Upper lobe of left lung (tissue), 6 donors: Measurements from ENCODE around the gene TBC1D8. TPM values are rescaled to one million over a fixed set of nuclear protein-coding genes. Genes with fewer than 3 reads are reported as not detected.

Source experiments
- ATAC-seq, 2 donors: fragments of 200-7000 bp; cut with Tn5 transposase; one replicate each; pipeline ENCODE4 v1.9.1; 2022; ENCODE audit warnings: mild to moderate bottlenecking in 2 of 2, moderate library complexity in 2 of 2; ENCODE audit not compliant: low FRiP score in 2 of 2
- DNase-seq, 2 donors: peaks; one replicate each; pipeline ENCODE4 v3.0.0-alpha.2; 2019 to 2020
- H3K27ac ChIP-seq, 4 donors: fragments of 200-600 bp; sonication (generic); one replicate each; pipeline ENCODE4 v1.5.1; 2016 to 2019
- H3K27me3 ChIP-seq, 4 donors: fragments of 200-600 bp; sonication (generic); one replicate each; pipeline ENCODE4 v1.5.1; 2017 to 2019
- H3K36me3 ChIP-seq, 4 donors: fragments of 200-600 bp; sonication (generic); one replicate each; pipeline ENCODE4 v1.5.1; 2016 to 2019
- H3K4me1 ChIP-seq, 4 donors: fragments of 200-600 bp; sonication (generic); one replicate each; pipeline ENCODE4 v1.5.1; 2018 to 2019
- H3K4me3 ChIP-seq, 4 donors: fragments of 200-600 bp; sonication (generic); one replicate each; pipeline ENCODE4 v1.5.1; 2017 to 2019; ENCODE audit warnings: mild to moderate bottlenecking in 2 of 4, moderate library complexity in 1 of 4
- H3K9me3 ChIP-seq, 4 donors: fragments of 200-600 bp; sonication (generic); one replicate each; pipeline ENCODE4 v1.5.1; 2018 to 2019
- EP300 ChIP-seq, 4 donors: sonication (generic); formaldehyde crosslinking; IDR thresholded peaks; one replicate each; pipeline ENCODE4 v1.5.1; 2017; ENCODE audit warnings: antibody characterized with exemption in 4 of 4, control low read depth in 2 of 4
- POLR2A ChIP-seq, 4 donors: fragments of 450-650 bp; IDR thresholded peaks; one replicate each; pipeline ENCODE4 v1.5.1; 2016 to 2017; ENCODE audit warnings: antibody characterized with exemption in 4 of 4, mild to moderate bottlenecking in 2 of 4
- POLR2AphosphoS5 ChIP-seq, 2 donors: sonication (generic); formaldehyde crosslinking; IDR thresholded peaks; one replicate each; pipeline ENCODE4 v1.5.1; 2017; ENCODE audit warnings: antibody characterized with exemption in 2 of 2
- WGBS, 2 donors: methylation state at CpG; one replicate each; pipeline ENCODE4 v1.1.5; 2017 to 2018; 5-methylcytosine and 5-hydroxymethylcytosine counted together
- total RNA-seq, 6 donors: library from RNA; depleted of rRNA in 4 of 6; stranded (reverse); fragments of >200 nt in 4 of 6; gene quantifications; one replicate each; pipeline versions ENCODE4 v1.1.0 to v1.2.1, GENCODE V29; 2016 to 2021
- TF ChIP-seq, protein P1 (sequence below), 6 experiments: fragments of 450-650 bp in 4 of 6; fragments of 200-600 bp in 2 of 6; sonication (generic) in 2 of 6; IDR thresholded peaks; one replicate each; pipeline ENCODE4 v1.5.1; 2016 to 2019; ENCODE audit warnings: antibody characterized with exemption in 6 of 6
- donor health status: DM: no; HTN: no; CAD: no; lungs with moderate emphysema.
- donor health status: DM: no; HTN: yes; CAD: no; lungs with severe emphysema.

The TBC1D8 gene
- total RNA-seq, 6 donors from 2014 or later = 21.0 to 133 (median 56.8) TPM

DNA sequence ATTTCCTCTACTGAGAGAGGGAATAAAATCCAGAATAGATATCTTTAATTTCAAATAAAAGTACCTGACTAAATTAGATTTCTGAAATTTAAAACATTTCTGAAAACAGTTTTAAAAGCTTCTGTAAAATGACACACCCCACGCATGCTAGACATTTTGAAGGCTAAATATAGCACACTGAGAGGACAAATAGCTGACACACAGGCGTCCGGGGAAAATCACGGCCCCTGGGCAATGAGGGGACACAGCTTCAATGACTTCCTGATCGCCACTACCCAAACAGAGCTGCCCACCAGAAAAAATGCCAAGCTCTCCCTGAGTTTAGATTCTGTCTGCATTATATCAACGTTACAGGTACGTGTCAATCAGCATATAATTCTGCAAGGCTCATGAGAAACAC, 10.9 kb downstream of the TBC1D8 start:
- no peaks in the 10 kb centered on the region for H3K36me3 ChIP-seq
- TF ChIP-seq, protein P1, sequence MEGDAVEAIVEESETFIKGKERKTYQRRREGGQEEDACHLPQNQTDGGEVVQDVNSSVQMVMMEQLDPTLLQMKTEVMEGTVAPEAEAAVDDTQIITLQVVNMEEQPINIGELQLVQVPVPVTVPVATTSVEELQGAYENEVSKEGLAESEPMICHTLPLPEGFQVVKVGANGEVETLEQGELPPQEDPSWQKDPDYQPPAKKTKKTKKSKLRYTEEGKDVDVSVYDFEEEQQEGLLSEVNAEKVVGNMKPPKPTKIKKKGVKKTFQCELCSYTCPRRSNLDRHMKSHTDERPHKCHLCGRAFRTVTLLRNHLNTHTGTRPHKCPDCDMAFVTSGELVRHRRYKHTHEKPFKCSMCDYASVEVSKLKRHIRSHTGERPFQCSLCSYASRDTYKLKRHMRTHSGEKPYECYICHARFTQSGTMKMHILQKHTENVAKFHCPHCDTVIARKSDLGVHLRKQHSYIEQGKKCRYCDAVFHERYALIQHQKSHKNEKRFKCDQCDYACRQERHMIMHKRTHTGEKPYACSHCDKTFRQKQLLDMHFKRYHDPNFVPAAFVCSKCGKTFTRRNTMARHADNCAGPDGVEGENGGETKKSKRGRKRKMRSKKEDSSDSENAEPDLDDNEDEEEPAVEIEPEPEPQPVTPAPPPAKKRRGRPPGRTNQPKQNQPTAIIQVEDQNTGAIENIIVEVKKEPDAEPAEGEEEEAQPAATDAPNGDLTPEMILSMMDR (IDR thresholded peaks at IDR 0.05) = no peak
- TF ChIP-seq POLR2AphosphoS5 (IDR thresholded peaks at IDR 0.05) (no peak), EP300 (IDR thresholded peaks at IDR 0.05) (no peak), POLR2A (IDR thresholded peaks at IDR 0.05) (no peak)
- ATAC-seq = no peak
- no peak overlapping the region for H3K27ac ChIP-seq
- H3K27me3 ChIP-seq = no peaks in the 10 kb centered on the region
- H3K4me1 ChIP-seq = peaks cover 14 to 26% (median 19%) of the 10 kb centered on the region in 4 donors
- H3K9me3 ChIP-seq = no peaks in the 10 kb centered on the region
- no peak for DNase-seq
- WGBS, 2 donors = 52 to 53% methylated on average over 7 of the region's 7 CpGs
- no peak overlapping the region for H3K4me3 ChIP-seq

DNA sequence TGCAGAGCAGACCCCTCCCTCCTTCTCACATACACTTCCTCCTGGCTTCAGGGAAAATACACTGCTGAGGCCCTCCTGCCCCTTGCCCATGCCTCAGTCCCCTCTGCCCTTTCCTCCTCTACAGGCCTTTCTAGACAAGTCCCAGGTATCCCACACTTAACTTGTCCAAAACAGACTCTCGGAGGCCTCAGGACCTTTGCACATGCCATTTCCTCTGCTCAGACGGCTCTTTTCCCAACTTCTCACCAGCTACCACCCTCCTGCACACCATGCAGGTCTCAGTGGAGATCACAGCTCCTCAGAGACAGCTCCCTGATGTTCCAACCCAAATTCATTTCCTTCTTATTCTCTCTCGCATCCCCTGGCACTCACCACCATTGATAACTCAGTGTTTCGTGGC, 11.7 kb downstream of the TBC1D8 start:
- WGBS, 2 donors = 85 to 92% methylated on average over 4 of the region's 4 CpGs
- H3K9me3 ChIP-seq = no peaks in the 10 kb centered on the region
- ATAC-seq = no peak

DNA sequence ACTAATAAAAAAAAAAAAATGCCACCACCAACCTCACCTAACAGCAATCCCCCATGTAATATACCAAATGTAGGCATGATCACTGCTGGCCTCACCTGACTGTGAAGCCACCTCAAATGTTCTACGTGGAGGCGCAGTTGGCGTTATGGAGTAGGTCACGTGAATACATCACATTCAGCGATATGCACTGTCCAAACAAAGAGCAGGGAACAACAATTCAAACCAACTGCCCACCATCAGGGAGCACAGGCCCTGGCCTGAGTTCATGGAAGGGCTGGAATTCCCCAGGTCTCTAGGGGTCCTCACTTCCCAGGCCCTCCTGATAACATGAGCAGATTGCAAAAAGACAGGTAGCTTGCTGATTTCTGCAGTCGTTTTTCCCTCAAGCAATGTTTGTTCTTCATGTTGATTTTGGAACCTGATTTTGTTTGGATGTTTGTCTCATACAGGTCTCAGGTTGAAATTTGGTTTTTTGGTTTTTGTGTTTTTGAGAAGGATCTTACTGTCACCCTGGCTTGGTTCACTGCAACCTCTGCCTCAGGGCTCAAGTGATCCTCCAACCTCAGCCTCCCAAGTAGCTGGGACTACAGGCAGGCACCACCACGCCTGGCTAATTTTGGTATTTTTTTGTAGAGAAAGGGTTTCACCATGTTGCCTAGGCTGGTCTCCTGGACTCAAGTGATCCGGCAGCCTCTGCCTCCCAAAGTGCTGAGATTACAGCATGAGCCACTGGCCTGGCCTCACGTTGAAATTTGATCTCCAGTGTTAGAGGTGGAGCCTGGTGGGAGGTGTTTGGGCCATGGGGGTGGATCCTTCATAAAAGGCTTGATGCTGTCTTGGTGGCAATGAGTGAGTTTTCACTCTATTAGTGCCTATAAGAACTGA, 15.5 kb downstream of the TBC1D8 start:
- H3K4me3 ChIP-seq = no peak overlapping the region
- TF ChIP-seq POLR2AphosphoS5 (IDR thresholded peaks at IDR 0.05) = no peak
- no peak for TF ChIP-seq POLR2A (IDR thresholded peaks at IDR 0.05)
- no peak for TF ChIP-seq EP300 (IDR thresholded peaks at IDR 0.05)
- TF ChIP-seq, protein P1 (IDR thresholded peaks at IDR 0.05) = no peak
- no peak for ATAC-seq
- DNase-seq = no peak
- no peaks in the 10 kb centered on the region for H3K9me3 ChIP-seq
- H3K27me3 ChIP-seq = no peaks in the 10 kb centered on the region
- H3K36me3 ChIP-seq = no peaks in the 10 kb centered on the region
- 82% methylated on average over 9 of the region's 9 CpGs for WGBS, 2 donors
- H3K27ac ChIP-seq = no peak overlapping the region
- peaks cover 6 to 23% (median 9%) of the 10 kb centered on the region in 4 donors for H3K4me1 ChIP-seq

More for the DNA sequence above, 11.7 kb downstream of the TBC1D8 start:
- Histone ChIP-seq H3K36me3 (no peaks in the 10 kb centered on the region), H3K4me3 (no peak overlapping the region), H3K27ac (no peak overlapping the region), H3K4me1 (peaks cover 14 to 29% (median 17%) of the 10 kb centered on the region in 4 donors), H3K27me3 (no peaks in the 10 kb centered on the region)
- DNase-seq = no peak
- TF ChIP-seq, protein P1 (IDR thresholded peaks at IDR 0.05) = no peak
- no peak for TF ChIP-seq POLR2A (IDR thresholded peaks at IDR 0.05)
- no peak for TF ChIP-seq POLR2AphosphoS5 (IDR thresholded peaks at IDR 0.05)
- TF ChIP-seq EP300 (IDR thresholded peaks at IDR 0.05) = no peak

DNA sequence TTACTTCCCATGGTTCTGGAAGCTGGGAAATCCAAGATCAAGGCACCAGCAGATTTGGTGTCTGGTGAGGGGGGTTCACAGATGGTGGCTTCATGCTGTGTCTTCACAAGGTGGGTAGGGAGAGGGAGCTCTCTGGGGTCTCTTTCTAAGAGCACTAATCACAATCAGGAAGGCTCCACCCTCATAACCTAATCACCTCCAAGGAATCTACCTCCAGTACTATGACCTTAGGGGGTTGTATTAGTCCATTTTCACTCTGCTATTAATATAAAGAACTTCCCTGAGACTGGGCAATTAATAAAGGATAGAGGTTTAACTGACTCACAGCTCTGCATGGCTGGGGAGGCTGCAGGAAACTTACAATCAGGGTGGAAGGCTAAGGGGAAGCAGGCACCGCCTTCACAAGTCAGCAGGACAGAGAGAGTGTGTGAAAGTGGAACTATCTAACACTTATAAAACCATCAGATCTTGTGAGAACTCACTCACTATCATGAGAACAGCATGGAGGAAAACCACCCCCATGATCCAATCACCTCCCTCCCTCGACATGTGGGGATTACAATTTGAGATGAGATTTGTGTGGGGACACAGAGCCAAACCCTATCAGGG, 17.6 kb downstream of the TBC1D8 start:
- no peak for DNase-seq
- 61 to 74% methylated on average over 2 of the region's 2 CpGs for WGBS, 2 donors
- TF ChIP-seq POLR2A (IDR thresholded peaks at IDR 0.05) (no peak), POLR2AphosphoS5 (IDR thresholded peaks at IDR 0.05) (no peak), EP300 (IDR thresholded peaks at IDR 0.05) (no peak)
- TF ChIP-seq, protein P1 (IDR thresholded peaks at IDR 0.05) = no peak
- Histone ChIP-seq H3K36me3 (no peaks in the 10 kb centered on the region), H3K4me1 (peaks cover 0 to 7% (median 4%) of the 10 kb centered on the region in 4 donors), H3K27me3 (no peaks in the 10 kb centered on the region), H3K27ac (peak overlapping the region in 1 of 4 donors; percentile 26), H3K9me3 (no peaks in the 10 kb centered on the region), H3K4me3 (no peak overlapping the region)
- no peak for ATAC-seq
